SK-N-SH treated with all-trans-retinoic acid at 6 μM for 48 hours (cell line): ENCODE measurements around the gene PAPOLA.

Experiments used
- ATAC-seq: fragments of 200-7000 bp; cut with Tn5 transposase; 3 replicates; pipeline ENCODE4 v1.9.1; 2020; ENCODE audit warnings: mild to moderate bottlenecking, moderate library complexity
- ARNTL ChIP-seq: fragments of 450-650 bp; formaldehyde crosslinking; IDR thresholded peaks from 2 replicates; pipeline ENCODE4 v1.5.0; 2020; ENCODE audit warnings: low read depth, mild to moderate bottlenecking, moderate library complexity, borderline replicate concordance
- BACH2 ChIP-seq: fragments of 250-450 bp; sonication (Bioruptor Pico); IDR thresholded peaks from 2 replicates; pipeline ENCODE4 v1.9.0; 2021; ENCODE audit warnings: mild to moderate bottlenecking, borderline replicate concordance
- CREB5 ChIP-seq: fragments of 250-450 bp; sonication (Bioruptor Pico); IDR thresholded peaks from 2 replicates; pipeline ENCODE4 v1.5.1; 2020; ENCODE audit warnings: low read depth, mild to moderate bottlenecking, moderate library complexity
- CSDC2 ChIP-seq: fragments of 250-450 bp; sonication (Bioruptor Pico); IDR thresholded peaks from 2 replicates; pipeline ENCODE4 v1.5.0; 2020; ENCODE audit warnings: mild to moderate bottlenecking, moderate library complexity
- ESRRG ChIP-seq: fragments of 250-450 bp; sonication (Bioruptor Pico); IDR thresholded peaks from 2 replicates; pipeline ENCODE4 v1.6.1; 2021; ENCODE audit warnings: mild to moderate bottlenecking
- GLIS3 ChIP-seq: fragments of 250-450 bp; sonication (Bioruptor Pico); IDR thresholded peaks from 2 replicates; pipeline ENCODE4 v1.5.0; 2020; ENCODE audit warnings: mild to moderate bottlenecking, moderate library complexity
- ISL1 ChIP-seq: fragments of 250-450 bp; sonication (Bioruptor Pico); IDR thresholded peaks from 2 replicates; pipeline ENCODE4 v2.1.2; 2022; ENCODE audit warnings: mild to moderate bottlenecking, moderate library complexity
- PATZ1 ChIP-seq: fragments of 250-450 bp; sonication (Bioruptor Pico); IDR thresholded peaks from 2 replicates; pipeline ENCODE4 v1.8.0; 2020; ENCODE audit warnings: mild to moderate bottlenecking, moderate library complexity, borderline replicate concordance
- PPARA ChIP-seq: fragments of 250-450 bp; sonication (Bioruptor Pico); IDR thresholded peaks from 2 replicates; pipeline ENCODE4 v1.5.0; 2020; ENCODE audit warnings: mild to moderate bottlenecking, borderline replicate concordance
- SNAI2 ChIP-seq: fragments of 250-450 bp; sonication (Bioruptor Pico); IDR thresholded peaks from 2 replicates; pipeline ENCODE4 v1.5.0; 2020; ENCODE audit warnings: mild to moderate bottlenecking, moderate library complexity
- TCF4 ChIP-seq: fragments of 250-450 bp; sonication (Bioruptor Pico); IDR thresholded peaks from 2 replicates; pipeline ENCODE4 v1.8.0; 2021; ENCODE audit warnings: mild to moderate bottlenecking, moderate library complexity, borderline replicate concordance
- TOX ChIP-seq: fragments of 250-450 bp; sonication (Bioruptor Pico); IDR thresholded peaks from 2 replicates; pipeline ENCODE4 v1.8.0; 2021; ENCODE audit warnings: mild to moderate bottlenecking, moderate library complexity, borderline replicate concordance
- ZFP3 ChIP-seq: fragments of 250-450 bp; sonication (Bioruptor Pico); IDR thresholded peaks from 2 replicates; pipeline ENCODE4 v1.5.0; 2020; ENCODE audit warnings: mild to moderate bottlenecking, moderate library complexity
- ZFP30 ChIP-seq: fragments of 450-650 bp; formaldehyde crosslinking; IDR thresholded peaks from 2 replicates; pipeline ENCODE4 v1.5.0; 2022; ENCODE audit warnings: mild to moderate bottlenecking, moderate library complexity
- ZNF565 ChIP-seq: fragments of 450-650 bp; formaldehyde crosslinking; conservative IDR thresholded peaks from 2 replicates; pipeline ENCODE4 v1.5.0; 2020; ENCODE audit warnings: low read depth, mild to moderate bottlenecking, moderate library complexity
- ZNF70 ChIP-seq: fragments of 450-650 bp; formaldehyde crosslinking; IDR thresholded peaks from 2 replicates; pipeline ENCODE4 v1.5.0; 2020; ENCODE audit warnings: mild to moderate bottlenecking, moderate library complexity
- ZNF8 ChIP-seq: fragments of 450-650 bp; formaldehyde crosslinking; IDR thresholded peaks from 2 replicates; pipeline ENCODE4 v1.5.0; 2020; ENCODE audit warnings: mild to moderate bottlenecking, moderate library complexity
- TF ChIP-seq, protein P1 (sequence below): fragments of 250-450 bp; sonication (Bioruptor Pico); IDR thresholded peaks from 2 replicates; pipeline ENCODE4 v1.5.1; 2021; ENCODE audit warnings: mild to moderate bottlenecking, moderate library complexity
- TF ChIP-seq, protein P2 (sequence below): fragments of 250-450 bp; sonication (Bioruptor Pico); IDR thresholded peaks from 2 replicates; pipeline ENCODE4 v1.8.0; 2021; ENCODE audit warnings: low read depth, mild to moderate bottlenecking, moderate library complexity, borderline replicate concordance
- TF ChIP-seq, protein P3 (sequence below): fragments of 250-450 bp; sonication (Bioruptor Pico); IDR thresholded peaks from 2 replicates; pipeline ENCODE4 v1.5.0; 2020; ENCODE audit warnings: mild to moderate bottlenecking, moderate library complexity

Gene PAPOLA

DNA sequence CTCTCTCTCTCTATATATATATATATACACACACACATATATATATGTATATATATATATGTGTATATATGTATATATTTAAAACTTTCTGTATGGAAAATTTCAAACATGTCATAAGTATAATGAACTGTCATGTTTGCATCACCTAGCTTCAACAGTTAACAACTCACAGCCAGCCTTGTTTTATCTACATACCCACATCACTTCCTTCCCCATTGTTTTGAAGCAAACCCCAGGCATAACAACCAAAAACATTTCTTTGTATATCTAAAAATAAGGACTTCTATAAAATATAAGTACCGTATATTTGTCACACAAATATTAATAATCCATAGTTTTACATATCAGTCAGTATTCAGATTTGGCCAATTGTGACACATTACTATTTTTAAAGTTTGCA lies 57.4 kb downstream of the PAPOLA start (continued):
- TF ChIP-seq PPARA = no peak
- no peak for TF ChIP-seq CREB5 (CRISPR knock-in tag)

- ATAC-seq = no peak
- TF ChIP-seq ZNF8 (CRISPR knock-in tag) = no peak
- TF ChIP-seq ZNF70 = no peak
- TF ChIP-seq SNAI2 (CRISPR knock-in tag) = no peak
Observed at GRCh38 chr14:96564389-96564788, 62.2 kb downstream of the PAPOLA start.

- no peak for ATAC-seq
- TF ChIP-seq PATZ1 (CRISPR knock-in tag) = no peak
- TF ChIP-seq CSDC2 = no peak
- no peak for TF ChIP-seq ZNF8 (CRISPR knock-in tag)
- no peak for TF ChIP-seq ZNF70
- no peak for TF ChIP-seq ISL1
- no peak for TF ChIP-seq ESRRG (CRISPR knock-in tag)
- no peak for TF ChIP-seq PPARA
- TF ChIP-seq GLIS3 (CRISPR knock-in tag) = no peak
- no peak for TF ChIP-seq ZNF565 (CRISPR knock-in tag)
- TF ChIP-seq ARNTL (CRISPR knock-in tag) = no peak
- no peak for TF ChIP-seq ZFP30 (CRISPR knock-in tag)
- TF ChIP-seq TOX (CRISPR knock-in tag) = no peak
- TF ChIP-seq, protein P1, sequence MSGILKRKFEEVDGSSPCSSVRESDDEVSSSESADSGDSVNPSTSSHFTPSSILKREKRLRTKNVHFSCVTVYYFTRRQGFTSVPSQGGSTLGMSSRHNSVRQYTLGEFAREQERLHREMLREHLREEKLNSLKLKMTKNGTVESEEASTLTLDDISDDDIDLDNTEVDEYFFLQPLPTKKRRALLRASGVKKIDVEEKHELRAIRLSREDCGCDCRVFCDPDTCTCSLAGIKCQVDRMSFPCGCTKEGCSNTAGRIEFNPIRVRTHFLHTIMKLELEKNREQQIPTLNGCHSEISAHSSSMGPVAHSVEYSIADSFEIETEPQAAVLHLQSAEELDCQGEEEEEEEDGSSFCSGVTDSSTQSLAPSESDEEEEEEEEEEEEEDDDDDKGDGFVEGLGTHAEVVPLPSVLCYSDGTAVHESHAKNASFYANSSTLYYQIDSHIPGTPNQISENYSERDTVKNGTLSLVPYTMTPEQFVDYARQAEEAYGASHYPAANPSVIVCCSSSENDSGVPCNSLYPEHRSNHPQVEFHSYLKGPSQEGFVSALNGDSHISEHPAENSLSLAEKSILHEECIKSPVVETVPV (CRISPR knock-in tag) = no peak
- TF ChIP-seq, protein P2, sequence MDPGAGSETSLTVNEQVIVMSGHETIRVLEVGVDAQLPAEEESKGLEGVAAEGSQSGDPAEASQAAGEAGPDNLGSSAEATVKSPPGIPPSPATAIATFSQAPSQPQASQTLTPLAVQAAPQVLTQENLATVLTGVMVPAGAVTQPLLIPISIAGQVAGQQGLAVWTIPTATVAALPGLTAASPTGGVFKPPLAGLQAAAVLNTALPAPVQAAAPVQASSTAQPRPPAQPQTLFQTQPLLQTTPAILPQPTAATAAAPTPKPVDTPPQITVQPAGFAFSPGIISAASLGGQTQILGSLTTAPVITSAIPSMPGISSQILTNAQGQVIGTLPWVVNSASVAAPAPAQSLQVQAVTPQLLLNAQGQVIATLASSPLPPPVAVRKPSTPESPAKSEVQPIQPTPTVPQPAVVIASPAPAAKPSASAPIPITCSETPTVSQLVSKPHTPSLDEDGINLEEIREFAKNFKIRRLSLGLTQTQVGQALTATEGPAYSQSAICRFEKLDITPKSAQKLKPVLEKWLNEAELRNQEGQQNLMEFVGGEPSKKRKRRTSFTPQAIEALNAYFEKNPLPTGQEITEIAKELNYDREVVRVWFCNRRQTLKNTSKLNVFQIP (CRISPR knock-in tag) = no peak
- TF ChIP-seq BACH2 (CRISPR knock-in tag) = no peak
- TF ChIP-seq CREB5 (CRISPR knock-in tag) = no peak
- TF ChIP-seq, protein P3, sequence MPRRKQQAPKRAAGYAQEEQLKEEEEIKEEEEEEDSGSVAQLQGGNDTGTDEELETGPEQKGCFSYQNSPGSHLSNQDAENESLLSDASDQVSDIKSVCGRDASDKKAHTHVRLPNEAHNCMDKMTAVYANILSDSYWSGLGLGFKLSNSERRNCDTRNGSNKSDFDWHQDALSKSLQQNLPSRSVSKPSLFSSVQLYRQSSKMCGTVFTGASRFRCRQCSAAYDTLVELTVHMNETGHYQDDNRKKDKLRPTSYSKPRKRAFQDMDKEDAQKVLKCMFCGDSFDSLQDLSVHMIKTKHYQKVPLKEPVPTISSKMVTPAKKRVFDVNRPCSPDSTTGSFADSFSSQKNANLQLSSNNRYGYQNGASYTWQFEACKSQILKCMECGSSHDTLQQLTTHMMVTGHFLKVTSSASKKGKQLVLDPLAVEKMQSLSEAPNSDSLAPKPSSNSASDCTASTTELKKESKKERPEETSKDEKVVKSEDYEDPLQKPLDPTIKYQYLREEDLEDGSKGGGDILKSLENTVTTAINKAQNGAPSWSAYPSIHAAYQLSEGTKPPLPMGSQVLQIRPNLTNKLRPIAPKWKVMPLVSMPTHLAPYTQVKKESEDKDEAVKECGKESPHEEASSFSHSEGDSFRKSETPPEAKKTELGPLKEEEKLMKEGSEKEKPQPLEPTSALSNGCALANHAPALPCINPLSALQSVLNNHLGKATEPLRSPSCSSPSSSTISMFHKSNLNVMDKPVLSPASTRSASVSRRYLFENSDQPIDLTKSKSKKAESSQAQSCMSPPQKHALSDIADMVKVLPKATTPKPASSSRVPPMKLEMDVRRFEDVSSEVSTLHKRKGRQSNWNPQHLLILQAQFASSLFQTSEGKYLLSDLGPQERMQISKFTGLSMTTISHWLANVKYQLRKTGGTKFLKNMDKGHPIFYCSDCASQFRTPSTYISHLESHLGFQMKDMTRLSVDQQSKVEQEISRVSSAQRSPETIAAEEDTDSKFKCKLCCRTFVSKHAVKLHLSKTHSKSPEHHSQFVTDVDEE (CRISPR knock-in tag) = no peak
- TF ChIP-seq ZFP3 (CRISPR knock-in tag) = no peak
- no peak for TF ChIP-seq TCF4 (CRISPR knock-in tag)
Observed at GRCh38 chr14:96565811-96566210, 63.6 kb downstream of the PAPOLA start.
